ENCODE measurements around the gene EP300.

GRCh38 chr22:41178425-41178975 lies 86.1 kb downstream of the EP300 start:
- TF ChIP-seq CTCF (IDR thresholded peaks at IDR 0.05) (no peak), POLR2A (IDR thresholded peaks at IDR 0.05) (no peak)
